Fibroblast of skin of back (primary cell): ENCODE measurements around the gene FMNL1. TPM values are rescaled to one million over a fixed set of nuclear protein-coding genes. Genes with fewer than 3 reads are reported as not detected.
"Not testable (repeated sequence)": the region's sequence is repeated elsewhere in the genome, so short reads cannot be mapped to it uniquely, and the experiment has no call there.

ENCODE experiments used
- DNase-seq: peaks from one replicate; pipeline ENCODE4 v3.0.0-alpha.2; 2013
- polyA plus RNA-seq, 2 experiments: library from polyadenylated mRNA; unstranded; fragments of 120-200 nt; gene quantifications; one replicate each; pipeline ENCODE4 v1.2.1, GENCODE V29; 2013; ENCODE audit not compliant: insufficient read length in 2 of 2

Gene FMNL1
- polyA plus RNA-seq (2013, experiment 1 of 2; ENCODE audit: insufficient read length), result 1.1 TPM
- polyA plus RNA-seq (2013, experiment 2 of 2; ENCODE audit: insufficient read length), result 2.0 TPM

- no peak for DNase-seq
These were observed at the start of gene FMNL1 for GRCh38 chr17:45221081-45222013. Gene FMNL1, plus strand, starts transcription at chr17:45221885. Its CDS starts 240 bp downstream, at chr17:45222125.

GRCh38 chr17:45172232-45172540 is 49.5 kb upstream of the FMNL1 start:
- no peak for DNase-seq

GRCh38 chr17:45172541-45173286 is 49.0 kb upstream of the FMNL1 start:
- peak; percentile 90 for DNase-seq

GRCh38 chr17:45175759-45176115 is 45.9 kb upstream of the FMNL1 start:
- DNase-seq, result no peak

GRCh38 chr17:45177563-45177962 is 44.1 kb upstream of the FMNL1 start:
- no peak for DNase-seq

- no peak for DNase-seq
These were observed 37.5 kb upstream of the FMNL1 start for GRCh38 chr17:45184144-45184543.

- DNase-seq, result no peak
These were observed 34.8 kb upstream of the FMNL1 start for GRCh38 chr17:45186801-45187354.

- DNase-seq, result no peak
These were observed 32.7 kb upstream of the FMNL1 start for GRCh38 chr17:45189009-45189408.

GRCh38 chr17:45190503-45191255 is 31.0 kb upstream of the FMNL1 start:
- DNase-seq, result no peak

GRCh38 chr17:45195424-45195823 is 26.3 kb upstream of the FMNL1 start:
- no peak for DNase-seq

GRCh38 chr17:45197108-45197507 is 24.6 kb upstream of the FMNL1 start:
- DNase-seq, result no peak

- peak; percentile 83 for DNase-seq
These were observed 23.9 kb upstream of the FMNL1 start for GRCh38 chr17:45197555-45198334.

- DNase-seq, result no peak
These were observed 21.0 kb upstream of the FMNL1 start for GRCh38 chr17:45200701-45201100.

- DNase-seq, result no peak
These were observed 20.2 kb upstream of the FMNL1 start for GRCh38 chr17:45201457-45201856.

GRCh38 chr17:45201880-45202279 is 19.8 kb upstream of the FMNL1 start:
- not testable (repeated sequence) for DNase-seq

GRCh38 chr17:45218895-45219661 is 2.6 kb upstream of the FMNL1 start:
- DNase-seq, result peak; percentile 76

- DNase-seq, result no peak
These were observed 1.6 kb upstream of the FMNL1 start for GRCh38 chr17:45220079-45220478.

GRCh38 chr17:45222014-45222288 is 266 bp downstream of the FMNL1 start:
- no peak for DNase-seq

- DNase-seq, result no peak
These were observed 757 bp downstream of the FMNL1 start for GRCh38 chr17:45222289-45222995.

GRCh38 chr17:45222996-45223538 is 1.4 kb downstream of the FMNL1 start:
- no peak for DNase-seq
